ENCODE data around the gene GSTM5. TPM values are rescaled to one million over a fixed set of nuclear protein-coding genes. Genes with fewer than 3 reads are reported as not detected.

The GSTM5 gene
- 3.9 and 13.4 TPM in 2 replicates for total RNA-seq

DNA sequence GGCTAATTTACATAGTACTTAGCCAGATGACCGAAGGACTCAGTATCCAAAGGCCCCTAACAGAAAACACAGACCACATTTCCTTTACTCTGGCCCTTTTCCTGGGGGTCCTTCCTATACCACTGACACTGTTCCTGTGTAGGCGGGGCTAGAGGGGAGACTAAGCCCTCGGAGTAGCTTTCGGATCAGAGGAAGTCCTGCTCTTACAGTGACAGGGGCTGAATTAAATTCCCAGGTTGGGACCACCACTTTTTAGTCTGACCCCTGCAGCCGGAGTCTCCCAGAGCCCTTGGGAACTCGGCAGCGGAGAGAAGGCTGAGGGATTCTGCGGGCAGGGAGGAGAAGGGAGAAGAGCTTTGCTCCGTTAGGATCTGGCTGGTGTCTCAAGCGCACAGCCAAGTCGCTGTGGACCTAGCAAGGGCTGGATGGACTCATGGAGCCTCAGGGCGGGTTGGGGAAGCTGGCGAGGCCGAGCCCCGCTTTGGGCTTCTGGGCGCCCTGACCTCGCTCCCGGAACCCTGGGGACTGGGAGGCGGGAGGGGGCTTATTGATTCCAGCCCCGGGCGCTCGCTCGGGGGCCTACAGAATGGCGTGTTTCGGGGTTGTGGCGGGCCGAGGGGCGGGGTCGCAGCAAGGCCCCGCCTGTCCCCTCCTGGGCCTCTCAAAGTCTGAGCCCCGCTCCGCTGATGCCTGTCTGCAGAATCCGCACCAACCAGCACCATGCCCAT lies at the start of gene GSTM5:
GSTM5 (plus strand) TSS at position 659 of the 728 bp plus-strand sequence; CDS start at position 721, 62 bp downstream.

DNA sequence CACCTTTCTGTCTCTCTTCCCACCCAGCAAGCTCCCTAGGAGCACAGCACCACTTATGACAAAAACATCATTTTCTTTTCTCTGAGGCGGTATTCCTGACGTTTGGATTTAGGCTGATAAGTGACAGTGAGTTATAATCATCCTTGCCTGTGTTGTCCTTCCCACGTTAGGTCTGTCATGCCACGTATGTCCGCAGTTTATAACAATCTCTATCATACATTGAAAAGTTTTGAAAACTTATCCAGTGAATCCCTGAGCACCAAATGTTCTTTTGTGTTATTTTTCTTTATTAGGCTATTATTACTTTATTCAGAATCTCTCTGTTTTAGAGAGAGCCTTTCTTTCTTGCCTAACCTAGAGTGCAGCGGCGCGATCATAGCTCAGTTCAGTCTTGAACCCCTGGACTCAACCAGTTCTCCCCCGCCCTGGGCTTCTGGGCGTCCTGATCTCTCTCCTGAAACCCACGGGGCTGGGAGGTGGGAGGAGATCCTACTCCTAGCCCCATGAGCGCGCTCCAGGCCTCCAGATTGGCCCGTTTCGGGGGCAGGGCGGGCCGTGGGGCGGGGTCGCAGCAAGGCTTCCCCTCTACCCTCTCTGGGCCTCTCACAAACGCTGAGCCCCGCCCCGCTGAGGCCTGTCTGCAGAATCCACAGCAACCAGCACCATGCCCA lies 44.5 kb upstream of the GSTM5 start, which contains the start of gene GSTM2:
GSTM2 (plus strand) TSS at position 606 of the 671 bp plus-strand sequence; CDS start at position 665, 59 bp downstream.

DNA sequence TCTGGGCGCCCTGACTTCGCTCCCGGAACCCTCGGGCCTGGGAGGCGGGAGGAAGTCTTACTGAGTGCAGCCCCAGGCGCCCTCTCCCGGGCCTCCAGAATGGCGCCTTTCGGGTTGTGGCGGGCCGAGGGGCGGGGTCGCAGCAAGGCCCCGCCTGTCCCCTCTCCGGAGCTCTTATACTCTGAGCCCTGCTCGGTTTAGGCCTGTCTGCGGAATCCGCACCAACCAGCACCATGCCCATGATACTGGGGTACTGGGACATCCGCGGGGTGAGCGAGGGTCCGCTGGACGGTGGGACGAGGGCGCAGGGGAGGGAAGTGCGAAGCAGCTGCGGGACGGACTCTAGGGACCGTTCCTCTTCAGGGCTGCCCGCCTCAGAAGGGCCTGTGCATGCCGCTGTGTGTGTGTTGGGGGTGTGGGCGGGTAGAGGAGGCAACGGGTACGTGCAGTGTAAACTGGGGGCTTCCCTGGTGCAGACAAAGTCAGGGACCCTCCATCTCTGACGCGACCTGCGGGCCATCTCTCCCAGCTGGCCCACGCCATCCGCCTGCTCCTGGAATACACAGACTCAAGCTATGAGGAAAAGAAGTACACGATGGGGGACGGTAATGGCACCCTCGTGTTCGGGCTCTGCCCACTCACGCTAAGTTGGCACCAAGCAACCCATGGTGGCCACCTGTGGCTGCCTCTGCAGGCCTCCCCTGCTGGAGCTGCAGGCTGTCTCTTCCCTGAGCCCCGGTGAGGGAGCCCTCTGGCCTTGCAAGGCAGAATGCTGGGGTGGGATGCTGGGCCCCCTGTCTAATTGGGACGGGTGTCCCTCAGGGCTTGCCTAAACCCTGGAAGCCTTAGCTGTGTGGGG lies 24.2 kb upstream of the GSTM5 start, which contains the start of gene GSTM1:
GSTM1 (plus strand) TSS at position 177 of the 859 bp plus-strand sequence; CDS start at position 234, 57 bp downstream.

DNA sequence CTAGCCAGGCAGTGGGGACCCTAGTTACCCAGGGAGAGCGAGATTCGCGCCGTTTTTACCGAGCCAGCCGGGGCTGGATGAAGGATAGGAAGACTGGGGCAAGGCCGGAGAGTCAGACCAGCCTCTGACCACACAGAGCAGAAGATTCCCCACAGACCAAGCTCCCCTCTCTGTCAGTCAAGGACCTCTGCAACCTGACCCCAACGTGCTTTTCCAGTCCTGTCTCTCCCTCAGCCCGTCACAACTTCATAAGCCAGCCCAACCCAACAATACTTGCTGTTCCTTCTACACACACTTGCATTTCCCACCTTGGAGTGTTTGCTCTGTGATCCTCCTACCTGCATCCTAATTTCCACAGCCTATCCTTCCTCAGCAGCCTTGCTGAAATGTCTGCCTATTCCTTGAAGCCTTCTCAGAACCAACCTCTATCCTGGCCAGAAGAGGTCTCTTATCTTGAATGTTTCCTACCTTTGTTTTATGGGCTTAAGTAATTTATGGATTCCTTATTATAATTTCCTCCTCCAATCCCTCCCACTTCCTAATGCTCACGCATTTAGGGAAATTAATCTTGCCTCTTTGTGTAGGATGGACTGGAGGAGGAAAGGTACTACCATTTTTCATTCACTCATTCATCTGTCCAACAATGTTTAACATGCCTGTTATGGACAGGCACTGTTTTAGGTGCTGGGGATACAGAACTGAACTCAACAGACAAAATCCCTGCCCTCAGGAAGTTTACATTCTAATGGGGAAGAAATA lies 28.7 kb downstream of the GSTM5 start, which contains the start of gene GSTM3:
GSTM3 (minus strand) TSS at position 424 of the 759 bp plus-strand sequence. CDS start 751 bp downstream, outside the sequence.

DNA sequence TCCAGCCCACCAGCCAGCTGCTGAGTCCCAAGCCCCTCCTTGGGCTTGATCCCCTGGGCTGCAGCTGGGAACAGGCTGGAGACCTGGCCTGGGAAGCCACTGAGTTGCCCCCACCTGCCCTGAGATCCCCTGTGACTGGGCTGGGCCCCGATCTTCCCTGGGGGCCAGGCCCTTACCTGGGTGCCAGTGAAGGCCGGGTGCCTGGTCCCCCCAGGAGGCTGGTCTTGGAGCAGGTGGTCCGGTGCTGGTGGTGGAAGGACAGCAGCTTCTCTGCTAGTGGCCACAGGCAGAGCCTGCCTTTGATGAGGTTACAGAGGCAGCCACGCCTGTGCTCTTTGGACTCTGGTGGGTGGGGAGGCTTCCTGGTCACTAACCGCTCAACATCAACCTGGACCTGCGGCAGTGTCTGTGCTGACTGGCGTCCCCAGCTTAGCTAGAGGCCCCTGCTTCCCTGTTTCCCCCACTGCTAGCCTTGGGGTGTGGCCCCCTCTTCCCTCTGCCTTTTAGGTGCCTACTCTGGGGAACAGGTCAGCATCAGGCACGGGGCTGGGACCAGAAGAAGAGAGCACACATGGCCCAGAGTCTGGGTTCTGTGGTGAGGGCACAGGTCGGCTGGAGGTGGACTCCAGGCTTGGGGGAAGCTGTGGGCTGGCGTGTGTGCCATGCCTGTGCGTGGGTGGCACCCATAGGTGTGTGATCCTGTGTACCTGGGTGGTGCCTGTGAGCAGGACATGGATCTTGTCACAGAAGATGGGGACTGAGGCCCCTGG lies 51.8 kb downstream of the GSTM5 start, which contains the start of gene EPS8L3:
EPS8L3 (minus strand) TSS at position 278 of the 770 bp plus-strand sequence. CDS start 2,174 bp downstream, outside the sequence.

Other genes starting within 250 kb of the GSTM5 start
- gene SYPL2, start 245.7 kb upstream of the GSTM5 start, total RNA-seq: 0.16 and 0.43 TPM in 2 replicates
- gene ATXN7L2, start 228.3 kb upstream of the GSTM5 start, total RNA-seq: 1.3 and 2.1 TPM in 2 replicates
- gene CYB561D1, start 218.2 kb upstream of the GSTM5 start, total RNA-seq: 3.6 and 5.2 TPM in 2 replicates
- gene AMIGO1, start 202.5 kb upstream of the GSTM5 start, total RNA-seq: 1.3 and 1.9 TPM in 2 replicates
- gene GPR61, start 172.4 kb upstream of the GSTM5 start, total RNA-seq: under 0.01 and 0.34 TPM in 2 replicates
- 13.8 and 15.3 TPM in 2 replicates for gene GNAI3, start 163.6 kb upstream of the GSTM5 start, total RNA-seq
- 0.34 and 0.79 TPM in 2 replicates for gene GNAT2, start 92.6 kb upstream of the GSTM5 start, total RNA-seq
- gene AMPD2, start 92.4 kb upstream of the GSTM5 start, total RNA-seq: 57.1 and 61.6 TPM in 2 replicates
- 15.6 and 15.9 TPM in 2 replicates for gene GSTM4, start 56.2 kb upstream of the GSTM5 start, total RNA-seq
- 33.7 and 43.5 TPM in 2 replicates for gene GSTM2, start 44.2 kb upstream of the GSTM5 start, total RNA-seq
- gene GSTM1, start 24.4 kb upstream of the GSTM5 start, total RNA-seq: not detected in 2 replicates
- 153 and 159 TPM in 2 replicates for gene GSTM3, start 28.8 kb downstream of the GSTM5 start, total RNA-seq
- gene EPS8L3, start 51.7 kb downstream of the GSTM5 start, total RNA-seq: not detected in 2 replicates
- 19.1 and 38.9 TPM in 2 replicates for gene CSF1, start 198.6 kb downstream of the GSTM5 start, total RNA-seq

Data from bronchial smooth muscle cell (primary cell).